ENCODE results near the gene ZNF32. TPM values are rescaled to one million over a fixed set of nuclear protein-coding genes. Genes with fewer than 3 reads are reported as not detected.

Gene ZNF32
- total RNA-seq, 2 donors from 2014 or later = 27.5 to 30.2 TPM

DNA sequence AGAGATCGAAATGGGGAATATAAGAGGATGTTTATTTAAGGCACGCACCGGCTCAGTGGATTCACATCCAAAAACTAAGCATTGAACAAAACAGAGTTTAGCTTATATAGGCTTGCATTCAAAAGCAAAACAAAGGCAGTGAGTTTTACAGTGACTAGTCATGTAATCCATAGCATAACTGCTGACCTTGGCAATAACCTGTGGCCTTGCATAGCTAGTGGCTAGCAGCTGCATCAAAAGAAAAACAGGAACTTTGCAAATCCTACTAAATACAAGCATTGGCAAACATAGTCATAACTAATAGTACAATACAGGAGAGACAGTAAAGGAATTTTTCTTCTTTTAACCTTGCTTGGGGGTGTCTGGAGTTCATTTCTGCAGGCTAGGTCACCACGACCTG lies 52.1 kb downstream of the ZNF32 start:
- DNase-seq (ENCODE audit: low spot score) = no peak
- intact Hi-C loops (cut with DNase I) = no loop called here

- DNase-seq (ENCODE audit: low spot score) = no peak
- intact Hi-C loops (cut with DNase I) = no loop called here
Measured at GRCh38 chr10:43595739-43596298, 52.9 kb downstream of the ZNF32 start.

- DNase-seq (ENCODE audit: low spot score) = no peak
- intact Hi-C loops (cut with DNase I) = no loop called here
Measured at GRCh38 chr10:43594944-43595589, 53.6 kb downstream of the ZNF32 start.

Other genes with a start within 250 kb of the ZNF32 start
- gene HNRNPF, start 239.7 kb downstream of the ZNF32 start, total RNA-seq = 100 to 1,000 TPM; 109 to 112 TPM
- gene ZNF487, start 211.8 kb downstream of the ZNF32 start, total RNA-seq = 1 to 10 TPM; 4.8 to 6.5 TPM
- 1 to 10 TPM; 4.4 to 5.1 TPM for gene ZNF239, start 74.3 kb downstream of the ZNF32 start, total RNA-seq
- gene ZNF485, start 42.4 kb downstream of the ZNF32 start, total RNA-seq = 1 to 10 TPM; 2.7 to 2.9 TPM